HG03457 (cell line): Measurements from ENCODE around the gene SOS1.
"Not testable (repeated sequence)": the region's sequence is repeated elsewhere in the genome, so short reads cannot be mapped to it uniquely, and the experiment has no call there.

Experiments used
- ATAC-seq: cut with Tn5 transposase; IDR thresholded peaks from one replicate; pipeline ENCODE4 v1.9.1; 2021; ENCODE audit warnings: moderate number of reproducible peaks; ENCODE audit not compliant: unreplicated experiment

Gene SOS1

GRCh38 chr2:38977047-38977446 lies 143.8 kb downstream of the SOS1 start:
- ATAC-seq = no peak

- ATAC-seq = no peak
Measured at GRCh38 chr2:38975042-38975441, 145.8 kb downstream of the SOS1 start.

DNA sequence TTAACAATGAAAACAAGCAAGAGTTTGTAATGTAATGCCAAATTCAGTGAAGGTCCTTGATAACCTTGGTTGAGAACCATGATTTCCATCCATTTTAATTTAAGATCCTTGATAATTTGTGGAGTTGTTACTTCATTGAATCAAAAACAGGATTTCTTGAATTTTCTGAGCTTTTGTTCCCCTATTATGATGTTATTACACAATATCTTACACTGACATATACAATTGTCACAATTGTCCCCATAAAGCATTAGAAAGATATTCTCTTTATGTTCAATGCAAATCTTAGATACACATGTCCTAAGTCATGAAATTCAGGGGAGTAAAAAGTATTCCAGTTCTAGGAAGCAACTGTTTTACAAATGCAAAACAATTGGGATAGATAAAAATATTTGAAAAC lies 147.6 kb downstream of the SOS1 start:
- ATAC-seq = no peak

- ATAC-seq = no peak
Measured at GRCh38 chr2:38971377-38971776, 149.5 kb downstream of the SOS1 start.

DNA sequence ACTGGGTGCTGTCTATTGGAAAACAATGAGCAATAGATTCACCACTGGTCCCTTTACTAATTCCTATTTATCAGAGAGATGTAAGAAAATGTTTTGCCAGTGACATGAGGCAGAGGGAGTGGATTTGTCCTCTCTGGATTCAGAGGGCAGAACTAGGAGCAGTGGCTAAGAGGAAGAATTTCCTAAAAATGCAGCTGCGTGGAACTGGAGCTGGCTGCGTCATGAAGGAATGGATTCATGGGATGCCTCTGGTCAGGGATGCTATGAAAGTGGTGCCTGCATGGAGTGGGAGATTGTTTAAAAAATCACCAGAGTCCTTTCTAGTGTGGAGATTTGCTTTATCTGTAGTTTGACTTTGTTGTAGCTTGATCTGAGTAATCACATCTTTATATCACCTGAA lies 152.8 kb downstream of the SOS1 start:
- ATAC-seq = no peak

- ATAC-seq = no peak
Measured at GRCh38 chr2:38966678-38967077, 154.2 kb downstream of the SOS1 start.

DNA sequence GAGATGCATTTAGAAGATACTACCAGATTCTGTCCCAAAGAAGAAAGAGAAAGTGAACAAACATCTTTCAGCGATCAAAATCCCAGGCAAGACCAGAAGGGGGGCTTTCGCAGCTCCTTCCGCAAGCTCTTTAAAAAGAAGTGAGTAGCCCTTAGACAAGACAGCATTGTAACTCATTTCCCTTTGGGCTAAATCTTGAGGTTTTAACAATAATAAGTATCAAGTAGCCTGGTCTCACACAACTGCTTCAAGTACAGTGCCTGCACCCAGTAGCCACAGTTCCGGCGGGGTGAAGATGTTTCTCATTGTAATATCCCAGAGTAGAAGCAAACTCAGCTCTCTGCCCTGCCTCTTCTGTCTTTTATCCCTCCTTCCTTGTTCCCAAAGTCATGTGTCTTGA lies 154.8 kb downstream of the SOS1 start:
- ATAC-seq = no peak

DNA sequence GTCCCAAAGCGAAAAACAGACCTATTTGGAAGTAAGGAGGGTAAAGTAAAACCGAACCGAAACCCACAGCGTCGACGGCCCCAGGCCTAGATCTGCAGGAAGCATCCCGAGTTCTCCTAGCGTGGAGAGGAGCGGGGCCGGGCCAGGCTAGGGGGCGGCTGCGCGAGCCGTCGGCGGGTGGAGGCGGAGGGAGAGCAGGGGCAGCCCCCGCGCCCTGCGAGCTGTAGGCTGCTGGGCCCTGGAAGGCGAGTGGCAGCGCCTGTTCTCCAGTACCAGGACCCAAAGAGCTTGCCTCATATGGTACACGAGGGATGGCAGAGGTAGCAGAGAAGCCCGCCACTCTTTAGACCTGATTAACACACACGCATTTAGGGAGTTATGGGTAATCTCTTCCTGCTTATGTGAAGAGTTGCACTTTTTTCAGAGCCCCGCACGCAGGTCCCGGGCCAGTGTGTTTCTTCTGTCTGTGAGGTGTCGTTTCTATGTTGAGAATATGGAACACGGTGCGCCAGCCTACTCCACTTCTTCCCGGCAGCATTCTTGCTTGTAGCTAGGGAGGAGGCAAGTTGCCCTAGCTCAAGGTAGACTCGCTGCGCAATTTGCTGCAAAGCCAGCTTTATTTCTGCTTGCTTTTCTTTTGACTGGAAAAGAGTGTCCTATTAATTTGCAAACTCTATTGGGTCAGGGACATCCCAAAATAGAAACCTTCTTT lies 160.1 kb downstream of the SOS1 start:
- no peak for ATAC-seq

DNA sequence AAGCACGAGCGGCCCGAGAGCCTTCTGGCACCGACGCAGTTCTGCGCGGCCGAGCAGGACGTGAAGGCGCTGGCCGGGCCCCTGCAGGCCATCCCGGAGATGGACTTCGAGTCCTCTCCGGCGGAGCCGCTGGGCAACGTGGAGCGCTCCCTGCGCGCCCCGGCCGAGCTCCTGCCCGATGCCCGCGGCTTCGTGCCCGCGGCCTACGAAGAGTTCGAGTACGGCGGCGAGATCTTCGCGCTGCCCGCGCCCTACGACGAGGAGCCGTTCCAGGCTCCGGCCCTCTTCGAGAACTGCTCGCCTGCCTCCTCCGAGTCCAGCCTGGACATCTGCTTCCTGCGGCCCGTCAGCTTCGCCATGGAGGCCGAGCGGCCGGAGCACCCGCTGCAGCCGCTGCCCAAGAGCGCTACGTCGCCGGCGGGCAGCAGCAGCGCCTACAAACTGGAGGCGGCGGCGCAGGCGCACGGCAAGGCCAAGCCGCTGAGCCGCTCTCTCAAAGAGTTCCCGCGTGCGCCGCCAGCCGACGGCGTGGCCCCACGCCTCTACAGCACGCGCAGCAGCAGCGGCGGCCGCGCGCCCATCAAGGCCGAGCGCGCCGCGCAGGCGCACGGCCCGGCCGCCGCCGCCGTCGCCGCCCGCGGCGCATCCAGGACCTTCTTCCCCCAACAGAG lies 160.8 kb downstream of the SOS1 start:
- peak; percentile 93 for ATAC-seq

DNA sequence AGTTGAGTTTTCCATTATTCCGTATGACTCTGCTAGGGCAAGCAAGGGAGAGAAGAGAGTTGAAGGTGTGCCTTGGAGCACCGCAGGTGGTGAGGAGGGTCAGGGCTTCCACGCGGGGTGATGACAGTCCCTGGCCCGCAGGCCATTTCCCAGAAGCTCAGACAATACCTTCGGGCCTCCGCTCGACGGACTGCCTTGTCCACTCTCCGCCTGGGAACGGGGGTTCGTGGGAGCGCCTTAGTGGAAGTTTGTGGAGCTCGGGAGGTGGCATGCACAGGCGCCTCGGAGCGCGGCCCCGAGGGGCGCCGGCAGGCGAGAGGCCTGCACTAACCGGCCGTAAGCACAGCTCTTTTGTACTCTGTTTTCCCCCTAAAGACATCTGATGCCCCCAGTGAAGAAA lies 161.4 kb downstream of the SOS1 start:
- no peak for ATAC-seq

DNA sequence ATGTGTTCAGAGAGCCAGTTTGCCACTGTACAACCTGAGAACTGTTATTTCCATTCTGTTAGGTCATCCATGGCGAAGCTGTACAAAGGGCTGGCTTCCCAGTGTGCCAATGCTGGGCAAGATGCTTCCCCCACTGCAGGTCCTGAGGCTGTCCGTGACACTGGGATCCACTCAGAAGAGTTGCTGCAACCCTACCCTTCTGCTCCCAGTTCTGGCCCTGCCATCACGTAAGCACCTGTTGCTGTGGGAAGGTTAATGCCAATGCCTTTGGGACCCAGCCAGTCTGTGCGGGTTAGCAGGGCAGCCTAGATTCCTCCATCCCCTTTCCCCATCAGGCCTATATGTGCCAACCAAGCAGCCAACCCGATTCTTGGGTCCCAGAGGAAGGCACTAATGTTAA lies 162.9 kb downstream of the SOS1 start:
- no peak for ATAC-seq

DNA sequence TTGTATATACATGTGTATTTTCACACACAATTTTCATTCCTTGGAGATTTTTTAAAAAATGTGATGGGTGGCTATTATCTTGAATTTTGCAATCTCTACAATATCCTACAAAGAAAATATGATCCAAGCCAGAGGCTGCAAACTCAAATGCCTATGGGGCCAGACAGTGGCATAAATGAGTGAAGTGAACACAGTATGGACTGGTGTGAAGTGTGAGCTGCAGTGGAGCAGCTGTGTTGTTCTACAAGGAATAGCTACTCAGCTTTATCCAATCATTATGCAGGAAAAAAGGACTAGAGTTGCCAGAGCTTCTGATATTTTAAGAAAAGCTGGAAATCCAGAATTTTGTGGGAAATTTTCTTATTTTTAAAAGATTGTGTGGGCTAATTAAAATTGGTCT lies 169.1 kb downstream of the SOS1 start:
- no peak for ATAC-seq

DNA sequence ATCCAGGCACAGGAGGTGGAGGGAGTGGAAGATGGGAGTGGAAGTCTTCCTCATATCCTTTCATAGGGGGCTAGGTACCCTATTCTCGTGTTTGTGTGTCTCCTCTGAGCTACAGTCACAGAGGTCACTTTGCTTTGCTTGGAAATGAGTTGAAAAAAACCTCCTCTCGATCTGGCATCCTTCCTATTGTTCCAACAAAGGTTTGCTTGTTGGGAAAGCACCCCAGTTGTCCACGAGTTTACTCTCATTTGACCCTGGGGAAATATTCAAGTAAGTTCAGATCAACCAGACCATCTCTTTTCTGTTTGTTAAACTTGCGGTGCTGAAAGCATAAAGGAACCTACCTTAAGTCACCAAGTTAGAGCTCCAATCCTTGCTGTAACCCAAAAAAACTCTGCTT lies 171.9 kb downstream of the SOS1 start:
- ATAC-seq = no peak

DNA sequence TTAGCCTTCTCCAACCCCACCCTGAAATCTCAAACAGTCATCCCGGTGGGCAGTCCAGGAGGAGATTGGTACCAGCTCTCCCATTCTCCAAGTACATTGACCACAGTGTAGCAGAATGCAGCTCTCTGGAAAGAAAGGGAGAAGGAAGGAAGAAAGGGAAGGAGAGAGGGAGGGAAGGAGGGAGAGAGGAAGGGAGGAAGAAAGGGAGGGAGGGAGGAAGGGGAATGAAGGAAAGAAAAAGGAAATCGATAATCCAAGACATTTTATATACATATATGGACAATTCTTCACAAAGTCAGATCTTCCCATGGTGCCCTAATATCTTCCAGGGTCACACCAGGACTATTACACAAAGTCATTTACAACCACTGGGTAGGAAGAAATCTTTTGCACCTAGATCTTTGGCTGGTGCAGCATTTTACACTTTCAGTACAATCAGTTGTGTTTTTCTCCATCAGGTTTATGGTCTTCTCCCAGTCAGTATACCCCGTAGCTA lies 172.4 kb downstream of the SOS1 start:
- ATAC-seq = no peak

GRCh38 chr2:38947241-38948239 lies 173.3 kb downstream of the SOS1 start:
- no peak for ATAC-seq

GRCh38 chr2:38945911-38946310 lies 174.9 kb downstream of the SOS1 start:
- no peak for ATAC-seq

GRCh38 chr2:38945372-38945771 lies 175.5 kb downstream of the SOS1 start:
- no peak for ATAC-seq

GRCh38 chr2:38943784-38944183 lies 177.1 kb downstream of the SOS1 start:
- ATAC-seq = no peak

DNA sequence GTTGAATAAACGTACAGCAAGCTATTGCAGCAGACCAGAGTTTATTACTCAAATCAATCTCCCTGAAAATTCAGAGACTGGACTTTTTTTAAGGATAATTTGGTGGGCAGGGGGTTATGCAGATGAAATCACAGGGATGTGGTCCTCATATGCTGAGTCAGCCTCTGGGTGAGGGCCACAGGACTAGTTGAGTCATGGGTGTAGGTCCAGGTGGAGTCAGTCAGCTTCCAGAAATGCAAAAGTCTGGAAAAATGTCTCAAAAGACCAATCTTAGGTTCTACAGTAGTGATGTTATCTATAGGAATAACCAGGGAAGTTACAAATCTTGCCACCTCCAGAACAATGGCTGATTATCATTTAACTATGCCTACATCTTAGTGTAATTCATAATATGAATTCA lies 180.1 kb downstream of the SOS1 start:
- ATAC-seq = no peak

- no peak for ATAC-seq
Measured at GRCh38 chr2:38937548-38937947, 183.3 kb downstream of the SOS1 start.

DNA sequence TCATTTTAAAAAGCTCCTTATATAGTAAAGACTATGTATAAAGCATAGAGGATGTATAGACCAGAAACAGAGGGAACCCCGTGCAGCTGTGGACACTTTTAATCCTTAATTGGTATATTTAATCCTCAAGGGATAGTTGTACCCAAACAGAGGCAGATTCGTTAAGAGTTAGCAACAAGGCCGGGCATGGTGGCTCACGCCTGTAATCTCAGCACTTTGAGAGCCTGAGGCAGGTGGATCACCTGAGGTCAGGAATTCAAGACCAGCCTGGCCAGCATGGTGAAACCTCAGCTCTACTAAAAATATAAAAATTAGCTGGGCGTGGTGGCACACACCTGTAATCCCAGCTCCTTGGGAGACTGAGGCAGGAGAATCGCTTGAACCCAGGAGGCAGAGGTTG lies 184.3 kb downstream of the SOS1 start:
- not testable (repeated sequence) for ATAC-seq
